Colon (tissue), 2 donors: ENCODE results near the gene NUDT3.
"Not testable (repeated sequence)": the region's sequence is repeated elsewhere in the genome, so short reads cannot be mapped to it uniquely, and the experiment has no call there.

Experiments used
- FAIRE-seq: peaks from 2 replicates; lab custom pipeline; 2012; peaks lifted over from hg19 to GRCh38; lab: Jason Lieb, UNC
- donor health status: control.
- donor health status: control.

NUDT3 gene

GRCh38 chr6:34392497-34393190, at the start of gene NUDT3:
Gene NUDT3 (minus strand): TSS chr6:34392669. CDS start chr6:34392362, 307 bp downstream.
- no peak for FAIRE-seq

- no peak for FAIRE-seq
Observed at GRCh38 chr6:34441526-34441925, 49.1 kb upstream of the NUDT3 start.

DNA sequence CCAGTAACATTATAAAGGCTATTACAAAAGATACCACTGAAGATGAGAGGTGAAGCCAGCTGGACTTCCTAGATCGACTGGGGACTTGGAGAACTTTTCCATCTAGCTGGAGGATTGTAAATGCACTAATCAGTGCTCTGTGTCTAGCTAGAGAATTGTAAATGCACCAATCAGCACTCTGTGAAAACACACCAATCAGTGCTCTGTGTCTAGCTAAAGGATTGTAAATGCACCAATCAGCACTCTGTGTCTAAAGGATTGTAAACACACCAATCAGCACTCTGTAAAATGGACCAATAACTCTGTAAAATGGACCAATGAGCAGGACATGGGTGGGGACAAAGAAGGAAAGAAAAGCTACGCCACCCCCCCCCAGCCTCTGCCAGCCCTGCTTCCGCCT, 47.0 kb upstream of the NUDT3 start:
- FAIRE-seq, result no peak

DNA sequence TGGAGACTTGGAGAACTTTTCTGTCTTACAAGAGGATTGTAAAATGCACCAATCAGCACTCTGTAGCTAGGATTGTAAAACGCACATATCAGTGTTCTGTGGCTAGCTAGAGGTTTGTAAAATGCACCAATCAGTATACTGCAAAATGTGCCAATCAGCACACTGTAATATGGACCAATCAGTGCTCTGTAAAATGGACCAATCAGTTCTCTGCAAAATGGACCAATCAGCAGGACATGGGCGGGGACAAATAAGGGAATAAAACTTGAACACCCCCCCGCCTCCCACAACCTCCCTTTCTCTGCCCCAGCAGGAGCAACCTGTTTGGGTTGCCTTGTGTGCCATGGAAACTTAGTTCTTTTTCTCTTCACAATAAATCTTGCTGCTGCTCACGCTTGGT, 46.2 kb upstream of the NUDT3 start:
- FAIRE-seq, result no peak

- no peak for FAIRE-seq
Observed at GRCh38 chr6:34437644-34437970, 45.1 kb upstream of the NUDT3 start.

DNA sequence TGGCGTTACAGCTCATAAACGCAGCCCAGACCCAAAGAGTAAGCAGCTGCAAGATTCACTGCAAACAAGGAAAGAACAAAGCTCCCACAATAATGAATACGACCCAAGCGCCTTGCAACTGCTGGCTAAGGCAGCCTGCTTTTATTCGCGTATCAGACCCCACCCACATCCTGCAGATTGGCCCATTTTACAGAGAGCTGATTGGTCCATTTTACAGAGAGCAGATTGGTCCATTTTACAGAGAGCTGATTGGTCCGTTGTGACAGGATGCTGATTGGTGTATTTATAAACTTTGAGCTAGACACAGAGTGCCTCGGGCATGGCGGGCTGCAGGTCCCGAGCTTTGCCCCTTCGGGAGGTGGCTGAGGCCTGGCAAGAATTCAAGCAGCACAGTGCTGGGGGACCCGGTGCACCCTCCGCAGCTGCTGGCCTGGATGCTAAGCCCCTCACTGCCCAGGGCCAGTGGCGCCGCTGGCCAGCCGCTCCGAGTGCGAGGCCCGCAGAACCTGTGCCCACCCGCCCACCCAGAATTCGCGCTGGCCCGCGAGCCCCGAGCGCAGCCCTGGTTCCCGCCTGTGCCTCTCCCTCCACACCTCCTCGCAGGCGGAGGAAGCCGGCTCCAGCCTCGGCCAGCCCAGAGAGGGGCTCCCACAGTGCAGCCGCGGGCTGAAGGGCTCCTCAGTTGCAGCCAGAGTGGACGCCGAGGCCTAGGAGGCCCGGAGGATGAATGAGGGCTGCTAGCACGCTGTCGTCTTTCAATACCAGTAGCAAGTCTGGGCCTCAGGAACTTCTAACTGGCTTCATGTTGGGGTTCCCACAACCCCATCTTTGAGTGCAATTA, 44.6 kb upstream of the NUDT3 start:
- no peak for FAIRE-seq

GRCh38 chr6:34435916-34436315, 43.4 kb upstream of the NUDT3 start:
- FAIRE-seq, result no peak

DNA sequence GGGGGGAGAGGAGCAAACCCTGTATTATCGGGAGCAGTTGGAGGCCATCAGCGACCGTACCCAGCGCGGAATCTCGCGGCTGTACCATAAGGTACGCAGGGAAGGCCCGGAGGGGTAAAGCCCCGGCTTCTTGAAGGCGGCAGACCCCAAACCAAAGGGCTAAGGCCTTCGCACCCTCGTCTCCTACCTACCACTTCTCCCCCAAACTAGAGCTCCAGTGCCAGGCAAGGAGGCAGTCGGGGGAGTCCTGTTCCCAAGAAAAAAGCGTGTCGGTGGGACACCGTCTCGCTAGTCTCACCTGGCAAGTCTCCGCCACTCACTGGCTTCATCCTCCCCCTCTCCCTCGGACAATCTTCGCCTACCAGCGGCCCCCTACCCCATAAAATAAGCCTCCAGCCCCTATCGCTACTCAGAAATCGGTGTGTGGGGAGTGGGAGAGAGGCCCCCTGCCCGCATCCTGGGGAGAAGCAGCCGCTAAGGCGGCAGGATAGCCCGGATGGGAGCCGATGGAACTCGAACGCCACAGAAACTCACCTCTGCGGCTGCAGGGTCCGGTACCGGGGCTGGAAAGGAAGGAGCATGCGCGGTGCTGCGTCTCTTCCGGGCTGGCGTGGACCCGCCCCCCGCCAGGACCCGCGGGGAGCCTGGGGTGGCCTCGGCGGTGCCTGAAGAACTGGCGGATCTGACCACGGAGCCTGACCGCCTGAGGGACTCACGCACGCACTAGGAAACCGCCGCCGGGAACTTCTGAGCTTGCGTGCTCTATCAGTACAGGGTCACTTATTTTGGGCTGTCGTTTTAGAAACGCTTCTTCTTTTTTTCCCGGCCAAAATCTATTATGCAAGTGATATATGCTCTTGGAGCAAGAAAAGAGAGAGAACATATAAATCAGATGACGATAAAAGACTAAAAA, 33.3 kb upstream of the NUDT3 start, which contains the start of gene RPS10:
Gene RPS10, minus strand, starts transcription at position 572 of the 913 bp plus-strand sequence. CDS start 848 bp downstream, outside the sequence.
- FAIRE-seq, result no peak

GRCh38 chr6:34425132-34425497, 32.6 kb upstream of the NUDT3 start:
- FAIRE-seq, result no peak

DNA sequence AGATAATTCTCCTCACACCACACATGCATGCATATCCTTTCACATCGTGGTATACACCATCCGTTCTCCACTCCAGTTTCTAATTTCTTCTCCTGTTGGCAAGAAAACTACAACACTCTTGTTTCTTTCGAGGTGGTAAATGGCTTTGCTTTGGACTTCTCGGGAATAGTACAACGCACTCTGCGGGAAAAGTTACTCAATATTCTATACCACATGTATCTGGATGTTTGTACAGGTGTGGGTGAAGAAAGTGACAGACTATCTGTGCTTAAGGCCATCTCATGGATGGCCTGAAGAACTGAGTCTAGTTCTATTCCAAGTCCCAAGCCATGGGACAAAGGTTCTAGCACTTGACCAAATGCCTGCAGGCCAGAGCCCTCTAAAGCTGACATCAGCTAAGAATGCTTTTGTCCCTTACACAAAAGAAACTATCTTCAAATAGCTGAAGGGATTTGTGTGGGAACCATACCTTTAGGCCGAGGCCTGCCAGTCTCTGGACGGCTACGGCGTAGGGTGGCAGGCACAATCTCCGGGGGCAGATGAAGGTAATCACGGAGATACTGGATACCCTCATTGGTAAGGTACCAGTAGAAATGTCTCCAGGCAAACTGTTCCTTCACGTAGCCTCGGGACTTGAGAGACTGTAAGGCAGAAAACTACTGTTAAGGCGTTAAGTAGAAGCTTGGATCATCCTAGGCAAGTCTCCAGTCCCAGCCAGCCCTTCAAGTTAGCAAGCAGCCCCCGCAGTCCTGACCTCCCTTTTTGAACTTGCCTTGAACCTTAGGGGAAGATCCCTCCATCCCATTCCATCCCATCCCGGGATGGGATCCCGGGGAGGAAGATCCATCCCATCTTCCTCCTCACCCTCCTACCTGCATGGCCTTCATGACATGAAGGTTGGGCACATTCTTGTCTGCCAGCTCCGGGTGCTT, 32.0 kb upstream of the NUDT3 start:
- FAIRE-seq, result no peak

DNA sequence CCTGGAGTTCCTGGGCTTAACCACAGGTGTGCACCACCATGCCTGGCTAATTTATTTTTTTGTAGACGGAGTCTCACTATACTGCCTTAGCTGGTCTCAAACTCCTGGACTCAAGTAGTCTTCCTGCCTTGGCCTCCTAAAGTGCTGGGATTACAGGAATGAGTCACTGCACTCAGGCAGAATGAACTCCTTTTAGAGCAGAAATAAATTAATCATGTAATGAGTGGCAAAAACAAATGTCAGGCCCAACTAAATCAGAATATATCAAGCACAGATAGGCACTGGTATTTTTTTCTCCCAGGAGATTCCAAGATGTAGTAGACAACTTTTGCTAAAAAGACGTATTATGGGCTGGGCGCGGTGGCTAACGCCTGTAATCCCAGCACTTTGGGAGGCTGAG, 30.8 kb upstream of the NUDT3 start:
- no peak for FAIRE-seq

DNA sequence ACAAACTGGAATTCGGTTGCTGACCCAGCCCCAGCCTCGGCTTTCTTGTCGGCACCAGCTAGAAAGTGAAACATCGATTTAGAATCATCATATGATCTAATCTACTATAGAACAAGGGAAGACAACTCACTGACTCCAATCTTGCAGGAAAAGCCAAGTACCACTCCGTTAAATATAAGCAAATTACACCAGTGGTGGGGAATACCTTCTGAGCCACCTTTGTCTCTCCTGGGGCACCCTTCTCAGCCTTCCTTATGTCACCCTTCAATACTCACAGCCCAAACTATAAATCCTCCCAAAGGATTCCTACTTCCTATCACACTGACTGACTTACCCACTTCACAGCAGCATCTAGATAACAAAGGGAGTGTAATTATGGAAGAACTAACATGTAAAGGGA, 25.9 kb upstream of the NUDT3 start:
- FAIRE-seq, result no peak

- no peak for FAIRE-seq
Observed at GRCh38 chr6:34416877-34417371, 24.5 kb upstream of the NUDT3 start.

- FAIRE-seq, result no peak
Observed at GRCh38 chr6:34414999-34415858, 22.8 kb upstream of the NUDT3 start.

GRCh38 chr6:34412643-34413214, 20.3 kb upstream of the NUDT3 start:
- FAIRE-seq, result no peak

DNA sequence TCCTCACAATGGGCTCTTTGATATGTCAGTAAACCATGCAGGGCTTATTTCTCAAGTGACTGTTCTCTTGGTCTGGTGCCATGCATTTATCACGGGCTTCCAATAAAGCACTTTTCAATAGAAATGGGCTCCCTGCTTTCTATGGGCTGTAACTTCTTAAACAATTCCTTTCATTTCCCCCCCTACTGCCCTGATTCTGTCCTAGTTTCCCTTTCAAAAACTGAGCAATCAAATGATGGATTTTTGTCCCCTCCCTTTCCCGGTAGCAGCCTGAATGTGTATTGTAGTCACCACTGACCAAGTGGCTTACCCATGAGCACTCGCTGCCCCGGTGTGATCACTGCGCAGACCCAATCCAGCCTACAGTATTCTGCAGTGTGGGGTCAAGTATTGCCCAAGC, 19.5 kb upstream of the NUDT3 start:
- no peak for FAIRE-seq

- not testable (repeated sequence) for FAIRE-seq
Observed at GRCh38 chr6:34407915-34408314, 15.4 kb upstream of the NUDT3 start.

DNA sequence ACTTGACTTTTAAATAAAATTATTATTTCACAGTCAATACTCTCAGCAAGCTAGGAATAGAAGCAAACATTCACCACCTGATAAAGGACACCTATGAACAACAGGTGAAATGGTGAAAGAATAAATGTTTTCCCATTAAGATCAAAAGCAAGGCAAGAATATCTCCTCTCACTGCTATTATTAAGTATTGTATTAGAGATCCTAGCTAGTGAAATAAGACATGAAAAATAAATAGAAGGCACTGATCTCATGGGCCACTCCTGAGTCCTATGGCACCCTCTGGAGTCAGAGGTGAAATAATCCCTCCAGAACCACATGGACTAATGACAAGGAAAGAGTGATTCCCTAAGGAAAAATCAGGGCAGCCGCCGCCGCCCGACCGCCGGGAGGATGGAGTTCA, 4.0 kb upstream of the NUDT3 start:
- no peak for FAIRE-seq

GRCh38 chr6:34393966-34394305, 1.5 kb upstream of the NUDT3 start:
- FAIRE-seq, result no peak
